ENCODE results near the gene ZMAT5.

The ZMAT5 gene

DNA sequence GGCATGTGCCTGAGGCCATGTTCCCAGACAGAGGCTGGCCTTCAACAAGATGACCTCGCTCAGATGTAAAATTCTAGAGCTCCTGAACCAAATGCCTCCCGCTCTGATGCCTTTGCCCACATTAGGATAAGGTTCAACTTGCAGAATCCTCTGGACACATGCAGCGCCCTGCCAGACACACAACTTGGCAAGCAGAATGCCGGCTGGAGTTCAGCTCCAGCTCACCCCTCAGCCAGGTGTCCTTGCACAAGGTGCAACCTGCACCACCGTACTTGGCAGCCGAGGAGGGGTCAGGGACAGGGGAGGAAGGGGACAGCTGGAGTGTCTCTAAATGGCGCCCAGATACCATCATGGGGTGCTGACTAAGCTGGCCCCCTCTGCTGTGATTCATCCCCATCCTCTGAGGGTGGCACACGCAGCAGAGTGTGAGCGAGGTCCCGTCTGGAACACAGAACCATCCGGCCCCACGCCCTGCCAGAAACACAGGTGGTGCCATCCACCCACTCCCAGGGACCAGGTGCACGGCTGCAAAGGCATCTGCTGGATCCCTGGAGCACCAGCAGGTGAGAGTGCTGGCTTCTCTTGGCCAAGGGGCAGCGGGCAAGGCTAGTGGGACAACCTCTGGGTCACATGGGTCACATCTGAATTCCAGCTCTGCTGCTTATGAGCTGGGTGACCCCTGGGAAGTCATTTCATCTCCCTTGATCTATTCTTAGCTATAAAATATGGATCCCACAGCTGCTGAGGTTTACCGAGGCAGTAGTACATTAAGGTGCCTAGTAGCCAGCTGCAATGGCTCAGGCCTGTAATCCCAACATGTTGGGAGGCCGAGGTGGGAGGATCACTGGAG lies 12.8 kb downstream of the ZMAT5 start:
- H3K4me1 ChIP-seq (ENCODE audit: insufficient read depth, low read length), result no peaks in the 10 kb centered on the region
- no peak overlapping the region for H3K9ac ChIP-seq (ENCODE audit: low read depth, low read length)
- H3K36me3 ChIP-seq (ENCODE audit: insufficient read depth, low read length), result no peaks in the 10 kb centered on the region
- no peaks in the 10 kb centered on the region for H3K9me3 ChIP-seq (ENCODE audit: control insufficient read depth, insufficient read depth, low read length)

DNA sequence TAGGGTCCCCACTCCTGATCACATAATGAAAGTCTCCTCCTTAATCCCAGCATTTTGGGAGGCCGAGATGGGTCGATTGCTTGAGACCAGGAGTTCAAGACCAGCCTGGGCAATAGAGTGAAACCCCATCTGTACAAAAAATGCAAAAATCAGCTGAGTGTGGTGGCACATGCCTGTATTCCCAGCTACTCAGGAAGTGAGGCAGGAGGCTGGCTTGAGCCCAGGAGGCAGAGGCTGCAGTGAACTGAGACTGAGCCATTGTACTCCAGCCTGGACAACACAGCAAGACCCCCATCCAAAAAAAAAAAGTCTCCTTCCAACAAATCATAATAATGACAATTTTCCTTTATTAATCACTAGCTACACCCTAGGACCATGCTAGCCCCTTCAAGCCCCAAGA lies 15.1 kb downstream of the ZMAT5 start:
- H3K4me1 ChIP-seq (ENCODE audit: insufficient read depth, low read length), result no peaks in the 10 kb centered on the region
- H3K36me3 ChIP-seq (ENCODE audit: insufficient read depth, low read length), result no peaks in the 10 kb centered on the region
- H3K9ac ChIP-seq (ENCODE audit: low read depth, low read length), result no peak overlapping the region
- H3K9me3 ChIP-seq (ENCODE audit: control insufficient read depth, insufficient read depth, low read length), result no peaks in the 10 kb centered on the region

DNA sequence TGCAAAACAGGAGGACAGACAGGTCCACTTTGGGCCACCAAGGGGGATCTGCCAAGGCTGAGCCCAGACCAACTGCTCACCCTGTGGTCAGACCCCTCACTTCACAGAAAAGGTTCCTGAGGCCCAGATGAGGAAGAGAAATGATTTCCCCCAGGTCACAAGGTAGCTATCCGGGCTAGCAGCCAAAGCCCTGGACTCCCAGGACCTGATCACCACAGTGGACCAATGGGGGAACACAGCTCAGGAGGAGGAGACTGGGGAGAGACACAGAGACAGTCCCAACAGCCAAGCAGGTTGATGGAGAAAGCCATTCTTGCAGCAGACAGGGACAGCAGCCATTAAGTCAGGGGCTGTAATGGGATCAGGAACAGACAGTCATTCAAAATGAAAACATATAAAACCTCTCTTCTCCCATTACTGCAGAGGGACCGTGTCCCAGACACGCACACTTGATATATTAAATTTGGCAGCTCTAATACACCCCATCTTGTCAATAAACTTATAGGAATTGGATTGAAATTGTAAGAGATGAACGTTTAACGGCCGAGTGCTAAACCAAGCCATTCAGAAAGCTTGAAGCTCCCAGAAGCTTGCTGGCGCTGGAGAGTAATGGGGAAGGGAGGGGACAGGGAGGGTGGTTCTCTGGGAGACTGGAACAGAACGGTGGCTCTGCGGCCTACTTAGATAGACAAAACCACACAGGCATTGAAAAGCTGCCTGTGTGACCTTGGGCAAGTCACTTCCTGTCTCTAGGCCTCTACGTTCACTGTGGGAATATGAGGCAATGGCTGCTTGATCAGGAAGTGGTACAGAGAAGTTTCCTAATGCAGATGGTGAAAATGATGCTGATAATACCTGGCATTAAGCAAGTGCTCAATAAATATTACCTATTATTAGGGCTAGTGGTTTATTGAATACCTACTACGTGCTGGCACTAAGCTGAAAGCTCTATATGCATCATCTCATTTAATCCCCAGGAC lies 16.0 kb downstream of the ZMAT5 start:
- no peaks in the 10 kb centered on the region for H3K9me3 ChIP-seq (ENCODE audit: control insufficient read depth, insufficient read depth, low read length)
- no peaks in the 10 kb centered on the region for H3K4me1 ChIP-seq (ENCODE audit: insufficient read depth, low read length)
- no peaks in the 10 kb centered on the region for H3K36me3 ChIP-seq (ENCODE audit: insufficient read depth, low read length)
- no peak overlapping the region for H3K9ac ChIP-seq (ENCODE audit: low read depth, low read length)

DNA sequence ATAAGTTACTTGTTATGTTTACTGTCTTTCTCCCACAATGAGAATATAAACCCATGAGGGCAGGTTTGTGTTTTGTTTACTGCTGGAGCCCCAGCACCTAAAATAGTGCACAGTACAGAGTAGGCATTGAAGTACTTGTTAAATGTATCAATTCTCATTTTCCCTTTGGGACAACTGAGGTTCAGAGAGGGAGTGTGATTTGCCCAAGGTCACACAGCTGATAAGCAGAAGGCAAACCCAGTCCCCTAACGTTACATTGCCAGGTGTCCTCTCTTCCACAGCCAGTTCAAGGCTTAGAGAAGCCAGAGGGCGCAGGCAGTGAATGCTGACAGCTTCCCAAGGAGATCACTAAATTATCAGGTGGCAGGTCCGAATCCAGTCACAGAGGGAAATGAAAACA lies 16.8 kb downstream of the ZMAT5 start:
- H3K9ac ChIP-seq (ENCODE audit: low read depth, low read length), result no peak overlapping the region
- no peaks in the 10 kb centered on the region for H3K36me3 ChIP-seq (ENCODE audit: insufficient read depth, low read length)
- H3K9me3 ChIP-seq (ENCODE audit: control insufficient read depth, insufficient read depth, low read length), result no peaks in the 10 kb centered on the region
- H3K4me1 ChIP-seq (ENCODE audit: insufficient read depth, low read length), result no peaks in the 10 kb centered on the region

DNA sequence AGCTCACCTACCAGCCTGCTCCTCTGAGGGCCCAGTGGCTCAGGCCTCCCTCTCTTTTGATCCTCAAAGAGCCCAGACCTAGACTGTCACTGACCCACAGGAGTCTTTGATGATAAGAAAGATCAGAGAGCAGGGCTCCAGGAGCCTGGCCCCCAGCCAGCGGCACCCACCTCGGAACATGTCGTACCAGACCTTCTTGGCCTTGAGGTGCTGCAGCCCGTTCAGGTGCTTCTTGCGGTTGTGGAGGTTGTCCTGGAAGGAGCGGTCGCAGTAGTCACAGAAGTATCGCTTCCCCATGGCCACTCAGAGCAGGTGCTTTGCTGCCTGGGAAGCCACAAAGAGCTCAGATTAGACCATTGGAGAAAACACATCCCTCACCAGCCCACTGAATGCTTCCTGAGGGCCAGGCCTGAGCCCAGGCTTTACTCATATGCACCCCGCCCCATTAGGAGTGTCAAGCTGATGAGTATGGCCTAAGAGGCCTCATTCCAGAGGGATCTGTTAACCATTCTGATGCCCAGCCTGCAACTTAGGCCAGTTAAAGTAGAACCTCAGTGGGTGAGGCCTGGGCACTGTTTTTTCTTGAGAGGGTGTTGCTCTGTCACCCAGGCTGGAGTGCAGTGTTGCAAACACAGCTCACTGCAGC lies 18.4 kb downstream of the ZMAT5 start:
- Histone ChIP-seq H3K9ac (ENCODE audit: low read depth, low read length) (no peak overlapping the region), H3K4me1 (ENCODE audit: insufficient read depth, low read length) (no peaks in the 10 kb centered on the region), H3K9me3 (ENCODE audit: control insufficient read depth, insufficient read depth, low read length) (no peaks in the 10 kb centered on the region), H3K36me3 (ENCODE audit: insufficient read depth, low read length) (no peaks in the 10 kb centered on the region)

DNA sequence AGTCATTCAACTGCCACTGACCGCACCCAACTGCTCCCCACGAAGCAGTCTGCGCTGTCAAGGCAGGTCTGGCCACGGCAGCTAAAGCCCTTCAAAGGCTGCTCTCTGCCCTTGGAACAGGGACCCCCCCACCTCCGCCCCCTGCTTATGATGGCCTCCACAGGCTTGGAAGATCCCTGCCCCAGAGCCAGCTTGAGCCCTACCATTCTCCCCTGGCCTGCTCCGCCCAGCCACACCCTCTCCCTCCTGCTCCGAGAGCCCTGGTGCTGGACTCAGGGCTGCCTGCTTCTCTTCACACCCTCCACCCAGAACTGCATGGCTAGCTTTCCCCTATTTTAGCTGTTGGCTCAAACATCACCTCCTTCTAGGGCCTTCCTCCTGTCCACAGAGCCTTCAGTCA lies 19.0 kb downstream of the ZMAT5 start:
- Histone ChIP-seq H3K4me1 (ENCODE audit: insufficient read depth, low read length) (no peaks in the 10 kb centered on the region), H3K36me3 (ENCODE audit: insufficient read depth, low read length) (no peaks in the 10 kb centered on the region), H3K9me3 (ENCODE audit: control insufficient read depth, insufficient read depth, low read length) (no peaks in the 10 kb centered on the region), H3K9ac (ENCODE audit: low read depth, low read length) (no peak overlapping the region)

DNA sequence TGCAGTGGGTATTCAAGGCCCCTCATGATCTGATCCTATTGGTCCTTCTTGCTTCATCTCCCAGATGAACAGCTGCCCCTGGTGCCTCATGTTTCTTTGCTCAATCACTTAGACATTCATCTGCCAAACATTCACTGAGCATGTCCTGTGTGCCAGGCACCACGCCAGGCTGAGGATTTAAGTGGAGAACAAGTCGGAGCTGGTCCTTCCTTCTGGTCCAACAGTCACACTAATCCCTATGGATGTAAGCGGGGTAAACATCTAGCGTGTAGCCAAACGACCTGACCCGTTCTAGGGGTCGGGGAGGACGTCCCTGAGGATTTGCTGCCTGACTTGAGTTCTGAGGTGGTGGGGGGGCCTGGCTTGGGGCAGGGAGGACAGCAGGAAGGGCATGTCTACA lies 21.9 kb downstream of the ZMAT5 start:
- Histone ChIP-seq H3K9me3 (ENCODE audit: control insufficient read depth, insufficient read depth, low read length) (no peaks in the 10 kb centered on the region), H3K36me3 (ENCODE audit: insufficient read depth, low read length) (no peaks in the 10 kb centered on the region), H3K4me1 (ENCODE audit: insufficient read depth, low read length) (no peaks in the 10 kb centered on the region), H3K9ac (ENCODE audit: low read depth, low read length) (no peak overlapping the region)

DNA sequence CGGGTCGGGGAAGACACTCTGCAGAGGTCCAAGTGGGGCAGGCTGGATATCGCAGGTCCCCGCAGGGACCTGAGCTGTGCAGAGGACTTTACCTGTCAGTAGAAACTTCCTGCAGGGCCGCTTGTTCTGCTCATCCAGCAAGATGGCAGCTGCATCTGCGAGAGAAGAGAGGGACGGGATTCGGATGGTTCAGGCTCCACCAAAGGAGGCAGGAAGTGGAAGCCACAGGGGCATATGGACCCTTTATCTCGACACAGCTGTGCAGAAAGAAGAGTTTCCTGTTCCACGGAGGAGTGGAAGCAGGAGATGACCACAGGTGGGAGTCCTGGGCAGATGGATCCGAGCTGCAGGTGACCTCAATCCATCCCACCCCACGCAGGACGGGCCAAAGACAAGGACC lies 24.5 kb downstream of the ZMAT5 start:
- no peaks in the 10 kb centered on the region for H3K9me3 ChIP-seq (ENCODE audit: control insufficient read depth, insufficient read depth, low read length)
- no peaks in the 10 kb centered on the region; the same call in 1 of the 2 replicates for H3K4me1 ChIP-seq (ENCODE audit: insufficient read depth, low read length)
- H3K36me3 ChIP-seq (ENCODE audit: insufficient read depth, low read length), result no peaks in the 10 kb centered on the region
- H3K9ac ChIP-seq (ENCODE audit: low read depth, low read length), result no peak overlapping the region

DNA sequence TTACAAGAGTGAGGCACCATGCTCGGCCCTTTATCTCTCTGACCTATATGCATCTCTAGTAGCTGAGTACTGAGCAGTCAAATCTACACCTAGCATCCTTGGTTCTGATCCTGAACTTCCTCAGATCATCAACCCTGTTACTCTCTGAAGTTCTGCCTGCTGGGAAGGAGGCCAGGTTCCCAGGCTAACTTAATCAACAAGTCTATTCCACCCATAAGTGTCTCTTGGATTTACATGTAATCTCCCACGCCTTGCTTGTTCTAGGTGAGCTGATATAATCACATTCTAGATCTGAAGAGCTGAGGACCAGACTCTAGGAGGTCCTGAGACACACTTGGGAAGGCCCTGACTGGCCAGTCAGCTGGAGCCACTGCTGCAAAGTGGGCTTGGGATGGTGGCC lies 24.9 kb downstream of the ZMAT5 start:
- no peaks in the 10 kb centered on the region; the same call in 1 of the 2 replicates for H3K4me1 ChIP-seq (ENCODE audit: insufficient read depth, low read length)

DNA sequence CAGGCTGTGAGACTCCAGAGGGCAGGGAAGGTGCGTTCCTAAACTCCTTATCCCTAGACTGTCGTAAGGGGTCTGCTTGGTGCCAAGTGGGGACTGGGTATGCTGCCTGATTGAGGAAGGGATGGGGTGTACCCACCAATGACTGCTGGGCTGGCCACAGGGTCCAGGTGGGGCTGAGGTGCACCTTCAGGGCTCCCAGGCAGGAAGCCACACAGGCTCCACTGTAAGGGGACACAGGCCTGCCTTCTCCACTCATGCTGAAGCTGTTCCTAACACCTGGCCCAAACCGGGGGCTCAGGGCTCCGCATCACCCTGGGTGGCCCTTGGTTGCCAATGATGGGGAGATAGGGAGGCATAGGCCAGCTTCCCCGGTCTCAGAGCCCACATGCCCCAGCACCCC lies 26.6 kb downstream of the ZMAT5 start:
- H3K4me1 ChIP-seq (ENCODE audit: insufficient read depth, low read length), result peaks cover 3% of the 10 kb centered on the region
- no peak overlapping the region for H3K9ac ChIP-seq (ENCODE audit: low read depth, low read length)
- no peaks in the 10 kb centered on the region for H3K36me3 ChIP-seq (ENCODE audit: insufficient read depth, low read length)
- H3K9me3 ChIP-seq (ENCODE audit: control insufficient read depth, insufficient read depth, low read length), result no peaks in the 10 kb centered on the region

More for the DNA sequence above, 24.9 kb downstream of the ZMAT5 start:
- Histone ChIP-seq H3K36me3 (ENCODE audit: insufficient read depth, low read length) (no peaks in the 10 kb centered on the region), H3K9ac (ENCODE audit: low read depth, low read length) (no peak overlapping the region), H3K9me3 (ENCODE audit: control insufficient read depth, insufficient read depth, low read length) (no peaks in the 10 kb centered on the region)

DNA sequence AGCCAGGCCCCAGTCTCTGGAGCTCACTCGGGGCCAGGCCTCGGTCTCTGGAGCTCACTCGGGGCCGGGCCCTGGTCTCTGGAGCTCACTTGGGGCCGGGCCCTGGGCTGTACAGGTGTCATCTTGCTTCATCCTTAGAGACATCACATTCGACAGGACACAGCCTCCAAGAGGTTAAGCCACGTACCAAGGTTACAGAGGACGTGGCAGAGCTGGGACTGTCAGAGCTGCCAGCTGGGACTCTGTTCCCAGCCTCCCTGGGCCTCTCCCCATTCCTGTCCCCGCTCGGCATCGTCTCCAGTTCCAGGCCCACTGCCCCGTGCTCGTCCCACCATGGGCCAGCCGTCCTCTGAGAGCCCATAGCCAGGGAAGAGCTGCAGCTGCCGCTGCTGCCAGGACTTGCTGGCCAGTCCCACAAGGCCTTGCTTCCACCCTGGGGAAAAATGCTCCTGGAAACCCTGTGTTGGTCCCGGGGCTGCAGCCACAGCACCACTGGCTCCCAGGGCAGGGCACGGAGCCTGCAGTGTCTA lies 27.4 kb downstream of the ZMAT5 start:
- peaks cover 11% of the 10 kb centered on the region for H3K4me1 ChIP-seq (ENCODE audit: insufficient read depth, low read length)
- H3K36me3 ChIP-seq (ENCODE audit: insufficient read depth, low read length), result no peaks in the 10 kb centered on the region
- H3K9ac ChIP-seq (ENCODE audit: low read depth, low read length), result no peak overlapping the region
- H3K9me3 ChIP-seq (ENCODE audit: control insufficient read depth, insufficient read depth, low read length), result no peaks in the 10 kb centered on the region

DNA sequence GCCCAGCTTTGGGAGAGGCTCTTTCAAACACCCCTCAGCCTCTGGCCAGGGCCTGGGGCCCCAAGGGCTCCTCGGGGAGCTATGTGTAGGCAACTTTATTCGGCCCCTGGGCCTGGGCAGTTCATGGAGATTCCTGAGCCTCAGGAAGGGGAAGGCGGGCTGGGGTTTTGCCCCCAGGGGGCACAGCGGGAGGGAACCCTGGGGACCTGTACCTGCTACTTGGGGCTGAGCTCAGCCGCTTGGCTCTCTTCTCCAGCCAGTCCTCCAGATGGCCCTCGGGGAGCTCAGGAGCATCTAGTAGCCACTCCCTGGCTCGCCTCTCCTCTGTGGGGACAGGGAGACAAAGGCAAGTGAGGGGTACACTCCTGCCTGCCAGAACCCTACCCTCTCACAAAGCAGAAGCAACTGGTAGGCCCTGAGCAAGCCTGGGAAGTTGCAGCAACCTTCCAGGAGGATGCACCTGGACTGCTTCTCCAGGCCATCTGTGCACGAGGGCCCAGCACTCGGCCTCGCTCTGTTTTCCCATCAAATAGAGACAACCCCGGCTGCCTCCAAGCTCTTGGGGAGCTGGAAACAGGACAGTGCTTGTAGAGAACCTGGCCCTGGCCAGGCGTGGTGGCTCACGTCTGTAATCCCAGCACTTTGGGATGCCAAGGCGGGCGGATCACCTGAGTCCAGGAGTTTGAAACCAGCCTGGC lies 28.5 kb downstream of the ZMAT5 start:
- H3K9me3 ChIP-seq (ENCODE audit: control insufficient read depth, insufficient read depth, low read length), result no peaks in the 10 kb centered on the region
- peaks cover 13% of the 10 kb centered on the region for H3K4me1 ChIP-seq (ENCODE audit: insufficient read depth, low read length)
- H3K36me3 ChIP-seq (ENCODE audit: insufficient read depth, low read length), result no peaks in the 10 kb centered on the region
- H3K9ac ChIP-seq (ENCODE audit: low read depth, low read length), result no peak overlapping the region

DNA sequence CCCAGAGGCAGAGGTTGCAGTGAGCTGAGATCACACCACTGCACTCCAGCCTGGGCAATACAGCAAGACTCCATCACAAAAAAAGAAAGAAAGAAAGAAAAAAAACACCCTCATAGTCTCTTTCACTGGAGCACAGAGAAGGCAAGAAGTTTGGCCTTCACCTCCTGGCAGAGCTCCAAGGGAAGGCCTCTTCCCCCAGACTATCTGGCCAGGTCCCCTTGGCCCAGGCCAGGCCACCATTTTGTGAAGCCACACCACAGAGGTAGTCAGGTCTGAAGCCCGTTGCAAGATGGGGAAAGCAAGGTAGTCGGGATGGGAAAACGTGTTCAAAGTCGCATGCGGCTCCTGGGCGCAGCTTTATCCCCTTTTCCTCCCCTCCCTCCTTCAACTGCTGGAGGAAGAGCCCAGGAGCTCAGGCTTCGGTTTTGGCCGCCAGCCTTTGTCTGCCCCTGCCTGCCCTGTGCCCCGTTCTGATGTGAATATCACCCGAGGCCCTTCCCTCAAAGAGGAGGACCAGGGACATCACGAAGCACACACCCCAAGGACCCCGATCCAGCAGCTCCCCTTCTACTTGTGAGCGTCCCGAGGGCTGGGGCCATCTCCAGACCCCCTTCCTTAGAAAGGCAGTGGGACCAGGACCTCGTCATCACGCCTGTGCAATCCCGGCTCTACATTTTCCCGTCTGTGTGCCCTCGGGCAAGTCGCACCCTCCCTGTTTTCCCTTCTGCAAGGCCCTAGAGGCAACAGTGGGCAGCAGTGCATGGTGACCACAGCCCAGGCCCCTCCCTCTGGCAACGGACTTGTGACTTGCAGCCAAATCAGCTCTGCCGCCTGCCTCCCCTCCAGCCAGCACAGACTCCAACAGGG lies 29.3 kb downstream of the ZMAT5 start:
- Histone ChIP-seq H3K9me3 (ENCODE audit: control insufficient read depth, insufficient read depth, low read length) (no peaks in the 10 kb centered on the region), H3K36me3 (ENCODE audit: insufficient read depth, low read length) (no peaks in the 10 kb centered on the region), H3K4me1 (ENCODE audit: insufficient read depth, low read length) (peaks cover 13% of the 10 kb centered on the region), H3K9ac (ENCODE audit: low read depth, low read length) (no peak overlapping the region)
